ENCODE measurements around the gene EEF1G. TPM values are rescaled to one million over a fixed set of nuclear protein-coding genes. Genes with fewer than 3 reads are reported as not detected.
A peak's percentile ranks its signal among the peaks of the same experiment; 100 is the strongest.

EEF1G gene
- total RNA-seq, 4 donors from 2014 or later: 337 to 1,276 (median 1,207) TPM

DNA sequence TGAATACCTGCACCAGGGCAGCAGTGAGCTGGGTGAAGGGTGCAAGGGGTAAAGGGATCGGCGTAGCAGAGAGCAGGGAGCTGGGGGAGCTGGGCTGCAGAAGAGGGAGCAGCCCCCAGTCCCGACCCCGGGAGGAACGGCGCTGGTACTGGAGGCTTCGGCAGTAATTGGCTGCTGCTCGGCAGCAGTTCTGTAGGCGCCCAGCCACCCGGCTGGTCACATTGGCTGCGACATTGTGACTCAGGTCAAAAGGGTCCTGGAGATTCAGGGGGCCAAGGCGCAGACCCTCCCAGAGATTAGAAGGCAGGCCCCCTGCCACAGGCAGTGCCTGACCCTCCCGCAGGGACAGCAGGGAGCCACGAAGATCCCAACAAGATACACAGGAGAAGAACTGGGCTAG lies 2.1 kb upstream of the EEF1G start:
- 86 to 93% methylated on average over 2 to 14 of the region's 14 CpGs for WGBS, 2 donors (ENCODE audit: low coverage in 1 of 2)
- peaks cover 14 to 46% (median 41%) of the 10 kb centered on the region in 4 donors for H3K4me1 ChIP-seq
- in situ Hi-C loops (cut with MboI; ENCODE audit: low pct_ligation_motif_present in 1 of 4, low pct_unique_long_range_greater_than_20kb in 1 of 4, low sequenced_read_pairs in 3 of 4): loop anchor here in 1 of 4 donors (25.0 kb wide), 1 partner anchor 286 kb away; no protein-coding TSS in a partner anchor
- DNase-seq: no peak
- no peaks in the 10 kb centered on the region for H3K27me3 ChIP-seq
- TF ChIP-seq POLR2AphosphoS5 (IDR thresholded peaks at IDR 0.05) (no peak), CTCF (IDR thresholded peaks at IDR 0.05) (no peak), POLR2A (IDR thresholded peaks at IDR 0.05) (no peak)
- intact Hi-C loops (cut with DNase I; ENCODE audit: low total_unique reads): no loop called here
- H3K4me3 ChIP-seq: peak overlapping the region in 1 of 4 donors; percentile 99
- H3K27ac ChIP-seq: peak overlapping the region; percentile 88 to 96 (median 94)
- H3K9me3 ChIP-seq: no peaks in the 10 kb centered on the region
- H3K36me3 ChIP-seq: peaks cover 0 to 18% (median 3%) of the 10 kb centered on the region in 4 donors

GRCh38 chr11:62575156-62575555 lies 1.5 kb upstream of the EEF1G start:
- H3K9me3 ChIP-seq: no peaks in the 10 kb centered on the region
- 38 to 40% methylated on average over 3 to 17 of the region's 17 CpGs for WGBS, 2 donors (ENCODE audit: low coverage in 1 of 2)
- peaks cover 0 to 21% (median 6%) of the 10 kb centered on the region in 4 donors for H3K36me3 ChIP-seq
- H3K27me3 ChIP-seq: no peaks in the 10 kb centered on the region
- intact Hi-C loops (cut with DNase I; ENCODE audit: low total_unique reads) (no loop called here), in situ Hi-C loops (cut with MboI; ENCODE audit: low pct_ligation_motif_present in 1 of 4, low pct_unique_long_range_greater_than_20kb in 1 of 4, low sequenced_read_pairs in 3 of 4) (loop anchor here in 1 of 4 donors (25.0 kb wide), 1 partner anchor 287 kb away; no protein-coding TSS in a partner anchor)
- peak overlapping the region in 3 of 4 donors; percentile 52 to 99 (median 57) for H3K4me3 ChIP-seq
- TF ChIP-seq POLR2AphosphoS5 (IDR thresholded peaks at IDR 0.05) (peak in 1 of 3 donors; percentile 10), CTCF (IDR thresholded peaks at IDR 0.05) (no peak)
- peak; percentile 53 for DNase-seq
- H3K4me1 ChIP-seq: peaks cover 14 to 51% (median 41%) of the 10 kb centered on the region in 4 donors
- peak overlapping the region; percentile 88 to 96 (median 94) for H3K27ac ChIP-seq

DNA sequence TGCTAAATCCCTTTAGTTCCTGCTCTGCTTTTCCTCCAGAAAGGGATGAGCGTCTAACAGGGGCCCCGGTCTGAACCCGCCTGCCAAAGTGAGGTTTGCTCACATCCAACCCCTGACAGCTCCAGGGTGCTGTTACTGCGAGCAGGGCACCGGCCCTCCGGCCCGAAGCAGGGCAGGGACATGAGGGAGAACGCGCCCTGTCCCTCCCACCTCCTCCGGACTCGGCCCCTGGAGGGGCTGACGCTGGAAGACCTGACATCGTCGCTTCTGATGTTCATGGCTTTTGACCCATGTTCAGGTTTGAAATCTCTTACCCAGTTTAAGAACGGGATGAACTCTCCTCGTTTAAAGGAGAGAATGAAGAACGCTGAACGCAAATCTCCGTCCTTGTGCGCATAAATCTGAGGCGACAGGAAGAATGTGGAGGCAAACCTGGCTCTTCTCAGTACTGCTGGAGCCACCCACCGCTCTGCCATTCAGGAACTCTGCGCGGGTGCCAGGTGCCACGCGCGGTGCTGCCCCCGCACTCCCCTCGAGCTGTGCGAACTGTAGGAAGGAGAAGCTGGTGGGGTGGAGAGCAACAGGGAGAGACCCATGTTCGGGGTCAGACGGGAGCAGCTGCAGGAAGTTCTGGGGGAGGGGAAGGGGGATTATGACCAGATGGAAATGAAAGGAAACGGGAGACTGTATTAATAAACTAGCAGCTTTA lies 826 bp upstream of the EEF1G start:
- Histone ChIP-seq H3K27ac (peak overlapping the region; percentile 88 to 96 (median 94)), H3K36me3 (peaks cover 0 to 28% (median 9%) of the 10 kb centered on the region in 4 donors), H3K4me3 (peak overlapping the region; percentile 52 to 99 (median 58)), H3K27me3 (no peaks in the 10 kb centered on the region), H3K4me1 (peaks cover 14 to 51% (median 41%) of the 10 kb centered on the region in 4 donors), H3K9me3 (no peaks in the 10 kb centered on the region)
- TF ChIP-seq EP300 (IDR thresholded peaks at IDR 0.05; ENCODE audit: low read depth) (no peak), POLR2A (IDR thresholded peaks at IDR 0.05) (peak; percentile 40), POLR2AphosphoS5 (IDR thresholded peaks at IDR 0.05) (no peak), CTCF (IDR thresholded peaks at IDR 0.05) (no peak)
- intact Hi-C loops (cut with DNase I; ENCODE audit: low total_unique reads): no loop called here
- in situ Hi-C loops (cut with MboI; ENCODE audit: low pct_ligation_motif_present in 1 of 4, low pct_unique_long_range_greater_than_20kb in 1 of 4, low sequenced_read_pairs in 3 of 4): loop anchor here in 1 of 4 donors (25.0 kb wide), 1 partner anchor 288 kb away; no protein-coding TSS in a partner anchor
- WGBS, 2 donors (ENCODE audit: low coverage in 1 of 2): 0 to 1% methylated on average over 3 to 33 of the region's 33 CpGs
- DNase-seq: peak; percentile 41

DNA sequence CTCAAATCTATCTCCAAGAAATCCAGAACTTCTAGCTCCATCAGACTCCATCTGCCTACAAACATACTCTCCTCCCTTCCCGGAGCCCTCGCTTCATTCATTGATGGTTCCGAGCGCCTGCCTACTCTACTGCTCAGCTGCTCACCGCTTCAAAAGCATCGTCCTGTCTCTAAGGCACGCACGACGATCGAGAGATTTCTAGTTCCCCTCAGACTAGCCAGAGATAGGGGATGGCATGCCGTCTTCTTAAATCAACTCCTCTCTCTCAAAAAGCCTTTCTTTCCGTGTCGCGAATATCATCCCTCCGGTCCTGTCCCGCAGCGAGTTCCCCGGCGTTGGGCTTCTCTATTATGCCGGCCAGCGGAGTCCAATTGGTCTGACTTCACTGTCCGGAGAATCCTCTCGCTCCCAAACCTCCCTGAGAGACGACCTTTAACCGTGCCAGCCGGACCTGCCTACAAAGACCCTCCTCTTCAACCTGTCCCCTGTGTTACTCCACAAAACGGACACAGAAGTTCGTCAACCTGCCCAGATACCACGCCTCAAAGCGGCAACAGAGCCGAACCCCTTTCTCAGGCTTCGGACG lies 592 bp downstream of the EEF1G start:
- H3K27ac ChIP-seq: peak overlapping the region; percentile 81 to 94 (median 87)
- in situ Hi-C loops (cut with MboI; ENCODE audit: low pct_ligation_motif_present in 1 of 4, low pct_unique_long_range_greater_than_20kb in 1 of 4, low sequenced_read_pairs in 3 of 4): no loop called here
- H3K4me3 ChIP-seq: peak overlapping the region; percentile 36 to 99 (median 54)
- WGBS, 2 donors (ENCODE audit: low coverage in 1 of 2): 0 to 1% methylated on average over 14 to 33 of the region's 33 CpGs
- H3K36me3 ChIP-seq: peaks cover 0 to 29% (median 13%) of the 10 kb centered on the region in 4 donors
- no peak for DNase-seq
- intact Hi-C loops (cut with DNase I; ENCODE audit: low total_unique reads): no loop called here
- H3K4me1 ChIP-seq: peaks cover 14 to 51% (median 41%) of the 10 kb centered on the region in 4 donors
- no peaks in the 10 kb centered on the region for H3K27me3 ChIP-seq
- H3K9me3 ChIP-seq: no peaks in the 10 kb centered on the region
- TF ChIP-seq POLR2AphosphoS5 (IDR thresholded peaks at IDR 0.05) (no peak), POLR2A (IDR thresholded peaks at IDR 0.05) (no peak), EP300 (IDR thresholded peaks at IDR 0.05; ENCODE audit: low read depth) (no peak), CTCF (IDR thresholded peaks at IDR 0.05) (no peak)

All from transverse colon (tissue), 4 donors.